Daoy (cell line): ENCODE results near the gene CSF1R. TPM values are rescaled to one million over a fixed set of nuclear protein-coding genes. Genes with fewer than 3 reads are reported as not detected.

Experiments used
- DNase-seq: peaks from one replicate; pipeline ENCODE4 v3.0.0-alpha.2; 2015; ENCODE audit warnings: low read depth
- total RNA-seq: library from RNA; depleted of rRNA; stranded (reverse); fragments of >200 nt; shearing (Covaris generic); gene quantifications from 2 replicates; pipeline ENCODE4 v1.2.3, GENCODE V29; 2014; rRNA removed

The CSF1R gene
- total RNA-seq, result 0.11 TPM in 1 of 2 replicates, not detected in the other

- no peak for DNase-seq
Measured at GRCh38 chr5:150085950-150086715, at the start of gene CSF1R. TSS of gene CSF1R (minus strand) at chr5:150086554. CDS start at chr5:150086427, 127 bp downstream.

- no peak for DNase-seq
Measured at GRCh38 chr5:150135557-150136304, 49.4 kb upstream of the CSF1R start.

GRCh38 chr5:150134198-150134588, 47.8 kb upstream of the CSF1R start:
- DNase-seq, result no peak

GRCh38 chr5:150133581-150134197, 47.3 kb upstream of the CSF1R start:
- DNase-seq, result no peak

GRCh38 chr5:150132740-150133139, 46.4 kb upstream of the CSF1R start:
- no peak for DNase-seq

GRCh38 chr5:150131978-150132694, 45.8 kb upstream of the CSF1R start:
- no peak for DNase-seq

- DNase-seq, result no peak
Measured at GRCh38 chr5:150131461-150131860, 45.1 kb upstream of the CSF1R start.

GRCh38 chr5:150130493-150130922, 44.2 kb upstream of the CSF1R start:
- no peak for DNase-seq

GRCh38 chr5:150129813-150130492, 43.6 kb upstream of the CSF1R start:
- peak; percentile 66 for DNase-seq

GRCh38 chr5:150129454-150129812, 43.1 kb upstream of the CSF1R start:
- DNase-seq, result no peak

GRCh38 chr5:150126921-150127265, 40.5 kb upstream of the CSF1R start:
- no peak for DNase-seq

GRCh38 chr5:150126199-150126920, 40.0 kb upstream of the CSF1R start:
- no peak for DNase-seq

- DNase-seq, result no peak
Measured at GRCh38 chr5:150125334-150125733, 39.0 kb upstream of the CSF1R start.

- DNase-seq, result no peak
Measured at GRCh38 chr5:150124596-150124995, 38.2 kb upstream of the CSF1R start.

GRCh38 chr5:150124111-150124557, 37.8 kb upstream of the CSF1R start:
- DNase-seq, result no peak

- no peak for DNase-seq
Measured at GRCh38 chr5:150123542-150123941, 37.2 kb upstream of the CSF1R start.

- DNase-seq, result no peak
Measured at GRCh38 chr5:150122536-150123481, 36.5 kb upstream of the CSF1R start.

GRCh38 chr5:150122158-150122510, 35.8 kb upstream of the CSF1R start:
- peak; percentile 57 for DNase-seq

- no peak for DNase-seq
Measured at GRCh38 chr5:150121448-150122157, 35.2 kb upstream of the CSF1R start.
